SKM-1 (cell line): ENCODE results near the gene HCN1.
"Not testable (repeated sequence)": the region's sequence is repeated elsewhere in the genome, so short reads cannot be mapped to it uniquely, and the experiment has no call there.

Source experiments
- DNase-seq: peaks from one replicate; lab custom pipeline; 2025; ENCODE audit not compliant: unreplicated experiment; lab: John Stamatoyannopoulos, UW

The HCN1 gene

DNA sequence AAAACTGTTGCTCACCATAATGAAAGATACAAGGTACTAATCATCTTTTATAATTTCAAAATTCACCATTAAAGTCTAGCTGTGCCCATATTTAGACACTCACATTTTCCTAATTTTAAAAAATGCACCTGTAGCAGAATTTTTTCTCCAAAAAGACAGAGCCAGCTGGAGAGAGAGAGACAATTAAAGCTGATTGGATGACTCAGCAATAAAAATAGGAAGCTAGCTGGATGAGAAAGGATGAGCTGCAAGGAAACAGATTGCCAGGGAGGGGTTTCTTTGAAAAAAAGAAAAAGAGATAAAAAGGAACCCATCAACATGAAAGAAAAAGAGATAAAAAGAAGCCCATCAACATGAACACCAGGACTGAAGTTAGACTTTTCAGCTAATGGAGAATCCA, 73.8 kb downstream of the HCN1 start:
- DNase-seq, result no peak

DNA sequence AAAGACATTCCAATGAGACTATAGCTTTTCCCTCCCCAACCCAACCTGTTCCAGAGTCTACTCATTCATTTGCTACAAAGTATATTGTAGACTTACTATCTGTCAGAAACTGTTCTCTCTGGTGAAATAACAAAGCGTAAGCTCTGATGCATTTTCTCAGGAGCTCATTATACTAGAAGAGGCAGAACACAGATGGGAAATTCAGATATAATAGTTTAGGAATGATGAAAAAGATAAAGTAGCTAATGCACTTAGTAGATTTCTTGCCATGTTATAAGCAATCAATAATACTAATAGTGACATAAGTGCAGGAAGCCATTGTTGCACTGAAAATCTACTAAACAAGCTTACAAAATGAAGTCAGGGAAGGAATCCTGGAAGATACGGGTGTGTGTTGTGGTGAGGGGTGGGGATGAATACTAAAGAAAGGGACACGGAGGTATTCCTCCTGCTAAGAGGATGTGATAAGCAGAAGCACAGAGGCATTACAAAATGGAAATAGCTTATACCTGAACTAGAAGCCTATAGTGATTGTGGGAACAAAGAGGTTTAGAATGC, 78.2 kb downstream of the HCN1 start:
- no peak for DNase-seq

GRCh38 chr5:45609661-45610060, 86.5 kb downstream of the HCN1 start:
- no peak for DNase-seq

DNA sequence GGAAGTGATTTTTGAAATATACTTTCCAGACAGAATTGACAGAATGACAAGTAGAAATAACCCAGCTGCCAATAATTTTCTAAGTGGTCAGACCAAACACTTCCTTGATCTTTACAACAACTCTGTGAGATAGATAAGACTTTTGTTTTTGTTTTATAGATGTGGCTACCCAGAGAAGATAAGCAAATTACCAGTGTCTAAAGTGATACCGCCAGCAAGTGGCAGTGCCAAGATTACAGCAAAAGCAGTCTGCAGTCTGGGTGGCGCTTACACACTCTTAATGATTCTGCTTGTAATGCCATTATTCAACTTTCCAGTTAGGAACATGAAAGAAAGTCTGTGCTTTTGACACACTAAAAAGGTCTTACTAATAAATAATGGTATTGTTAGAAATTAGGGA, 92.1 kb downstream of the HCN1 start:
- DNase-seq, result no peak

- no peak for DNase-seq
These were observed 94.8 kb downstream of the HCN1 start for GRCh38 chr5:45601424-45601823.

DNA sequence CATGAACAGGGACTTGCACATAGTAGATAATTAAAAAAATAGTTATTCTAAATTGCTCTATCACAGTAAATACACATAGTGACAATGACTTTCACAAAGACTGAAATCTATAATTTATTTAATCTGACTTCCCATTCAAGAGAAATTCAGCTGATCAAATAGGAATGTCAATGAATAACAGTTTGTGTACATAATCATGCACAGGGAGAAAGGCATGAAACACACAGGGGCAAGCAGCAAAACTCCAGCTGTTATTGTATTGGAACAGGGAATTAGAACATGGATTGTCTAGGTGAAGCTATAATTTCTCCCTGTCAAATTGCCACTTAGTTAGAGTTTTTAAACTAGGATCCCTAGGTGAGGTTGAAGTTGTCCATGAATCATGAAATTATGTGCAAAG, 99.9 kb downstream of the HCN1 start:
- DNase-seq, result no peak

GRCh38 chr5:45586001-45586400, 110.2 kb downstream of the HCN1 start:
- DNase-seq, result not testable (repeated sequence)

- DNase-seq, result no peak
These were observed 117.9 kb downstream of the HCN1 start for GRCh38 chr5:45578270-45578669.

DNA sequence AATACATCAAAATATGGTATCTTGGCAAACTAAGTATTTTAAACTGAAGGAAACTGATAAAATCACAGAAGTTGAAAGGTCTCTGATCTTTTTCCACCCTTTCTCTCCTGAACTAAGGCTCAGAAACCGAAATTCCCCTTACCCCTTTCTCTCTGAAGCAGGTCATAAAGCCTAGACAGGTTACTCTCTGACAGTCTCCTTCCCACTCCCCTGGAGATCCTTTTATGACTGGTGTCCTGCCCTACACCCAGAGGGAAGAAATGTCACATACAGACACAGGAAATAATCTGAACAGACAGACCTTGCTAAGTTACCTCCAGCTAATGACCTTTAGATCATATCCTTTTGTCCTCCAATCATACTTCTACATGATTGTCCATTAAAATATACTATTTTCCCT, 127.4 kb downstream of the HCN1 start:
- no peak for DNase-seq

DNA sequence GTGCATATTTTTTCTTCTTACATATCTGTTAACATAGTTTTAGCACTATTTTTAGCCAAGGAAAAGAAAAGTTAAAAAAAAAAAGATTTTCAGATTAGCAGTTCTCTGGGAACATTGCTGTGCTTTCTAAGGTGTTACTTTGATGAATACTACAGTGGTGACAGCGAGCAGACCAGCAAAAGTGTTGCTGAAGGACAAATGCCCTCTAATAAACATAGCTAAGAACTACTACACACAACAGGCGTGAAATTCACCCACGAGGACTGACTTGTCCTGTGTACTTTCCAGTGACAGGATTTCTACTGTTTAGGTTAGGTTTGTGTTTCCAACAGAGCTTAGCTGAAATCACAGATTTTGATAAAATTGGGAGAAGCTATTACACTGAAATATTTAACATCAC, 153.8 kb downstream of the HCN1 start:
- DNase-seq, result no peak

- DNase-seq, result no peak
These were observed 162.5 kb downstream of the HCN1 start for GRCh38 chr5:45533663-45534062.

GRCh38 chr5:45532826-45533624, 163.2 kb downstream of the HCN1 start:
- no peak for DNase-seq

- DNase-seq, result no peak
These were observed 175.1 kb downstream of the HCN1 start for GRCh38 chr5:45521067-45521466.

- DNase-seq, result no peak
These were observed 183.7 kb downstream of the HCN1 start for GRCh38 chr5:45512521-45512920.

GRCh38 chr5:45509371-45509770, 186.8 kb downstream of the HCN1 start:
- DNase-seq, result no peak

DNA sequence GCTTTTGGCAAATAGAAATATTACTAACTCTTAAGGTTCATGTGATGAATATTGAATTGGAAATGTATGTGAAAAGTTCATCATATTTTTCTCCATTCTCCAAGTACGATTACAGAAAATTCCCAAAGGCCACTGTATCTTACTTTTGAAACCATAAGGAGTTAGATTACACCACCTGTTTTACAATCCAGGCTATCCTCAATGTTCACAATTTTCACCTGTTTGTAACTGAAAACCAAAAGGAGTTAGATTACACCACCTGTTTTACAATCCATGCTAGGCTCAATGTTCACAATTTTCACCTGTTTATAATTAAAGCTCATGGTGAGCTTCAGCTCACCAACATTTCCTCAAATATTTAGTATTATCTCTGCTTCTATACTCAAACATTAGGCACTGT, 188.0 kb downstream of the HCN1 start:
- no peak for DNase-seq

DNA sequence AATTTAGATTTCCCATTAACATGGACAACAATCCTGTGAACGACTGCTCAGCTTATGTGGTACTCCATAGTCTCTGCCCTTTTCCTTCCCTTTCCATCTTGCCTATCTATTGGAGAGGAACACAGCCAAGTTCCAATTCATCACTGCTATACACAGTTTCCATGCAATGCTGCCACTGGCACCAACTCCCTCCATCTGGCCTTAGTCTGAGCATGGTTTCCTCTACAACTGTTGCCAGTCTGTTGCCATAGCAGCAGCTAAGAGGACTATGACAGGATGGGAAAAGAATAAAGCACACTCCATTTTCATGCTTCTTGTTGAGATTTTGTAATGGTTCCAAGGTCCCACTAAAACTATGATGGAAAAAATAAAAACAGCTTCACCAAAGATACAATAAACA, 189.0 kb downstream of the HCN1 start:
- no peak for DNase-seq

DNA sequence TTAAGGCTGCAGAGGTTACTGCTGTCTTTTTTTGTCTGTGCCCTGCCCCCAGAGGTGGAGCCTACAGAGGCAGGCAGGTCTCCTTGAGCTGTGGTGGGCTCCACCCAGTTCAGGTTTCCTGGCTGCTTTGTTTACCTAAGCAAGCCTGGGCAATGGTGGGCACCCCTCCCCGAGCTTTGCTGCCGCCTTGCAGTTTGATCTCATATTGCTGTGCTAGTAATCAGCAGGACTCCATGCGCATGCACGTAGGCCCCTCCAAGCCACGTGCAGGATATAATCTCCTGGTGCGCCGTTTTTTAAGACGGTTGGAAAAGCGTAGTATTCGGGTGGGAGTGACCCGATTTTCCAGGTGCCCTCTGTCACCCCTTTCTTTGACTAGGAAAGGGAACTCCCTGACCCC, 197.2 kb downstream of the HCN1 start:
- DNase-seq, result not testable (repeated sequence)

DNA sequence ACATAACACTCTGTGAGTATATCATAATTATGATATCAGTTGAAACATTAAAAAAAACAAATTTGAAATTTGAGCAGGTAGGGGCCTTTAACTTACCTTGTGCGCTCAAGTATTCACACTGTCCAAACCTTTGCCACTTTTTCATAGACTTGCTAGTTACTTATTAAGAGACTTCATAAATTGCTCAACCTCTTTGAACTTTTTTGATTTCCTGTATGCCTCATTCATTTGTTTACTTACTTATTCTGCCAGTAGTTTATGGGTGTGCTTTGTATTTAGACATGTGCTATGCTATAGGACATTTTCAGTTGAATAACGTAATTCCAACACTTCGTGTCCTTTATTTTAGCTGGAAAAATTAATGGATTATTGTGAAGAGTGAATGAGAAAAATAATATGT, 204.8 kb downstream of the HCN1 start:
- DNase-seq, result no peak

GRCh38 chr5:45484781-45485180, 211.4 kb downstream of the HCN1 start:
- no peak for DNase-seq

DNA sequence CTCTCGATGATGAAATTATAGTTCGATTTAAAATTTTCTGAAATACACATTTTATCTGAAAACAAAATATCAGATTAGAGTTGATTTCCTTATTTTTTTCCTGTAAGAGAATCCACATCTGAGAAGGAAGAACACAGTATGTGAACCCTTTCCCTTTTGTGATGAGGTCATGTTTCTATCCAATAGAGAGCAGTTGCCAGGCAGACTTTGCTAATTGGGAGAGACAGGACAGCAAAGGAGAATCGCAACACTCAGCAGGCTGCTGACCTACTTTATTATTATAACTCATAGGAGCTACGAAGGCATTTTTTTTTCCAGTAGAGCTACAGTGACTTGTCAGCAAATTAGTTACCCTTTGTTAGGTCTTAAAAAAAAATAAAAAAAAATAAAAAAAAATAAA, 242.1 kb downstream of the HCN1 start:
- DNase-seq, result no peak

GRCh38 chr5:45444856-45445255, 251.3 kb downstream of the HCN1 start:
- DNase-seq, result not testable (repeated sequence)

GRCh38 chr5:45440466-45440865, 255.7 kb downstream of the HCN1 start:
- DNase-seq, result no peak
